GM13977 (cell line): Measurements from ENCODE around the gene FAM81B.
"Not testable (repeated sequence)": the region's sequence is repeated elsewhere in the genome, so short reads cannot be mapped to it uniquely, and the experiment has no call there.

ENCODE experiments used
- DNase-seq: peaks from one replicate; pipeline ENCODE4 v3.0.0; 2012; ENCODE audit warnings: low spot score
- in situ Hi-C: fragments of 300-500 bp; cut with MboI; formaldehyde crosslinking; loops from one replicate; pipeline ENCODE4 v1.12.0; 2022; ENCODE audit warnings: low sequenced_read_pairs, low pct_unique_long_range_greater_than_20kb, mixed read lengths, inconsistent platforms; ENCODE audit not compliant: unreplicated experiment
- TF ChIP-seq, protein P1 (sequence below): IDR thresholded peaks from 2 replicates; pipeline ENCODE4 v1.5.1; 2012; ENCODE audit warnings: mild to moderate bottlenecking, control low read depth; ENCODE audit not compliant: insufficient read depth; ENCODE audit errors: extremely low read depth, missing control alignments

The FAM81B gene, protein sequence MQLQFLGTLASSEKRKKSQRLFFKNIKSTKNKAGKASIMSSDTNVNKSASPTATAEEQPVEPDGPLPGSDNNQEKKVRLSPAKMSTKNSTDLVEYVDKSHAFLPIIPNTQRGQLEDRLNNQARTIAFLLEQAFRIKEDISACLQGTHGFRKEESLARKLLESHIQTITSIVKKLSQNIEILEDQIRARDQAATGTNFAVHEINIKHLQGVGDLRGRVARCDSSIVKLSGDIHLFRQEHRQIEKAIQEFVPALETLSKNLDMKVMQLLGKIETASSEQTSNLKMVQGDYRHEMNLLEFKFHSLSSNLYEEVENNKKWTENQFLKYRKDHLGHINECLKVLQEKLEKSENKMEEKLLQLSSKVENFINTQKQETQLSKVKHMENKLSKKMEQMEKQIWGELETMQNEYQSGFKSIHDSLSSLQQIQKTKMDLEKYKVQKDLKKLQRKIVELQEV

DNA sequence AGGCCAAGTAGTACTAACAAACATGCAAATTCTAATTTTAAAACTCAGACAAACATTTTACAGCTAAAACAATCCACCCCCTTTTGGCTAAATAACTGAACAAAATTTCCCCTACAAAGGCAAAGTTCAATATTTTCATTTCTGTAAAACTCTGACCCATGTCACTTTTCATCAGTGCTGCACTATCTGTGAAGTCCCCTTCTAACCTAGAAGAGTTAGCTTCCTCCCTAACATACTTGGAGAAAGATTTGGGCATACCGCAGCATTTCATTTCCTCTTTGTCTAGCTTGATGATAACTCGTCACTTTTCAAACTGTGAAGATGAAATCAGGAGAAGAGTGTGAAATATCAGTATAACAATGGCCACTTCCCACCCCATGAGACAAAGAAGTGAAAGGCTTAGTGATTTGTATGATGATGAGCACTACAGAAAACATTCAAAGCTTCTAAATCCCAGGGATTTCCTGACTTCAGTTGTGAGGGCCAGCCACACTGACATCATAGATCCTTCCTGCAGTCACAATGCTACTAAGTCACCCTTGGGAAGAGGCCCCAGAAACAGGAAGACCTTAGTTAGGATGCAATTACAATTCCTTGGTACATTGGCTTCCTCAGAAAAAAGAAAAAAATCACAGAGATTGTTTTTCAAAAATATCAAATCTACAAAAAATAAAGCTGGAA, at the start of gene FAM81B:
FAM81B (plus strand) TSS at position 555 of the 681 bp plus-strand sequence; CDS start at position 579, 24 bp downstream.
- no peak for DNase-seq
- TF ChIP-seq, protein P1, sequence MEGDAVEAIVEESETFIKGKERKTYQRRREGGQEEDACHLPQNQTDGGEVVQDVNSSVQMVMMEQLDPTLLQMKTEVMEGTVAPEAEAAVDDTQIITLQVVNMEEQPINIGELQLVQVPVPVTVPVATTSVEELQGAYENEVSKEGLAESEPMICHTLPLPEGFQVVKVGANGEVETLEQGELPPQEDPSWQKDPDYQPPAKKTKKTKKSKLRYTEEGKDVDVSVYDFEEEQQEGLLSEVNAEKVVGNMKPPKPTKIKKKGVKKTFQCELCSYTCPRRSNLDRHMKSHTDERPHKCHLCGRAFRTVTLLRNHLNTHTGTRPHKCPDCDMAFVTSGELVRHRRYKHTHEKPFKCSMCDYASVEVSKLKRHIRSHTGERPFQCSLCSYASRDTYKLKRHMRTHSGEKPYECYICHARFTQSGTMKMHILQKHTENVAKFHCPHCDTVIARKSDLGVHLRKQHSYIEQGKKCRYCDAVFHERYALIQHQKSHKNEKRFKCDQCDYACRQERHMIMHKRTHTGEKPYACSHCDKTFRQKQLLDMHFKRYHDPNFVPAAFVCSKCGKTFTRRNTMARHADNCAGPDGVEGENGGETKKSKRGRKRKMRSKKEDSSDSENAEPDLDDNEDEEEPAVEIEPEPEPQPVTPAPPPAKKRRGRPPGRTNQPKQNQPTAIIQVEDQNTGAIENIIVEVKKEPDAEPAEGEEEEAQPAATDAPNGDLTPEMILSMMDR = no peak
- in situ Hi-C loops = no loop called here

DNA sequence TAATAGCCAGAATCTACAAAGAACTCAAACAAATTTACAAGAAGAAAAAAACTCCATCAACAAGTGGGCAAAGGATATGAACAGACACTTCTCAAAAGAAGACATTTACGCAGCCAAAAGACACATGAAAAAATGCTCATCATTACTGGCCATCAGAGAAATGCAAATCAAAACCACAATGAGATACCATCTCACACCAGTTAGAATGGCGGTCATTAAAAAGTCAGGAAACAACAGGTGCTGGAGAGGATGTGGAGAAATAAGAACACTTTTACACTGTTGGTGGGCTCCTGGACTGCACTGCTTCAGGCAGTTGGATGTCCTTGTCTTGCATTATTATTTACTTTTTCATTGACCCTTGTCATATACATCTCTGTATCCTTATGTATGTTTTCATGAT, 49.7 kb upstream of the FAM81B start:
- in situ Hi-C loops, DNase-seq: not testable (repeated sequence)

DNA sequence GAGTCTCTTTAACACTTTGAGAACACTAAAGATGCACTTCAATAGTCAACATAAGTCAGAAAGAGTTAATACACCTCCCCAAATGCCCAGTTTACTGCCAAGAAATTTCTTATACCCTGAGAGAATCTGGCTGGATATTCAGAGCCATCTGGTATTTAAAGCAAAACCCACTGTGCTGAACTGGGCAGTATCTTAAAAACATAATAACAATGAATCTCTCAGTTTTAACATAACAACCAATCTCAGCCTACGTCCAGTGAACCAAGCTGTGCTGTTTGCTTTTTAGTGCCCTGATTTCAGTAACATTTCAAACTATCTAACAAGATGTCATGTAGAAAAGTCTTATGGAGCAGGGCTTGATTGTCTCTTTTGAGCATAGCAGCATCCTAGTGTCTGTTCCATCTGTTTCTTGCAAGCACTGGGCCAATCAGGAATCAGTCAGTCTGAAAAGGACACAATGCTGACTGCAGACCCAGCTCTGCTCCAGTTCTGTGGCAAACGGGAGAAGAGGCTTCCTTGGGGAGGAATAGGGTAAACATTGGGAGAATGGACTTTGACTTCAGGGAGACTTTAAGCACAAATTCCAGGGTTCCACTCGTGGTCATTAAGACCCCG, 43.6 kb upstream of the FAM81B start:
- in situ Hi-C loops = no loop called here

DNA sequence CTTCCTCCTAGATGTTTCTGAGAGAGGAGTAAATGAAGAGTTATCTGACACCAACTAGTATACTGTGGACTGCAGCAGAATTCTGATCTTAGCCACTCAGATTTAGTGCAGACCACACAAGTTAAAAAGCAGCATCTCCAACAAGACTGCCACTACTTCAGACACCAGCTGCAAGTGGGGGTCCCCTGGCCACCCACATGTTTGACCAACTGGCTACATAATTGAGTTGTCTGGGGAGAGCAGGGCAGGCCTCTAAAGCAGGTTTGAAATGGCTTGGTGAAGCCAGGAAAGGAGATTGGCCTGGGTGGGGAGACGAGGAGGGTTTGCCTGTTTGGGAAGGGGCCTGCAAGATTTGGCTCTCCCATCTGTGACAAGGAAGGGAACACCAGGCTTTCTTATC, 40.5 kb upstream of the FAM81B start:
- TF ChIP-seq, protein P1 = no peak
- in situ Hi-C loops = no loop called here
- DNase-seq = no peak

More for the DNA sequence above, 43.6 kb upstream of the FAM81B start:
- no peak for DNase-seq
- TF ChIP-seq, protein P1 = no peak

DNA sequence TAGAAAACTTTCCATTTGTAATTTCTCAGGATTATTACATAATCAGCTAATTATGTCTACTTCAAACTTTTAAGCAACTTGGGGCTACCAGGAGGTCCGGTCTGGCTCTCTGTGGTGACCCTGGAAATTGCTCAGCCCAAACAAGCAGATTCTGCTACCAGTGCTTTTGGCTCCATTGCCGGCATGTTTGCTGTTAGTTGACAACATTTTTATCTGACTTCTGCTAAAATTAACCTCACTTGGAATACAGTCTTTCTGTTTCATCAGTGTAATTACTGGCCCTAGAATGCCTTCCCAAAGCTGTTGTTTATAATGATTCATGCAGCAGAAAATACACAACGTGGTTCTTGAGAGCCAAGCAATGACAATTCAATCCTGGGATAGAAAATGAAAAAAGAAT, 38.5 kb upstream of the FAM81B start:
- in situ Hi-C loops = no loop called here
- TF ChIP-seq, protein P1 = no peak

DNA sequence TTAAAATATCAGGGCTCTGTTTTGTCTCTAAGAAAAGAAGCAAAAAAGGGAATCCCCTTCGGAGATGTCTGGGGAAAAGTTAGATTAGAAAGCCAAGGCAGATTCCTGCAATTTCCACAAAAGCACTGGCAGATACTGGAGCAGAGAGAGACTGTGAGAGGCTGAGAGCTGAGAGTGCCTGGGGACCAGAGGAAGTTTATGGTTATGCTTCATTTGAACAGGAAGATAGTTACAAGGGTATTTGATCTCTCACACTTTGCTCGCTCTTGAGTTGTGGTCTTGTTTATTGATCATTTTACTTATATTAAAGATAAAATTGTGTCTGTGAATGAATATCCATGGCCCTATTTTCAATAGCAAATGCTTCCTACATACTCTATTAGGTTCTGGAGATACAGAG, 32.8 kb upstream of the FAM81B start:
- no peak for DNase-seq
- in situ Hi-C loops = no loop called here
- TF ChIP-seq, protein P1 = no peak

More for the DNA sequence above, 38.5 kb upstream of the FAM81B start:
- DNase-seq = no peak
